ENCODE results near the gene TMEM151B.
A peak's percentile ranks its signal among the peaks of the same experiment; 100 is the strongest.

Gene TMEM151B

GRCh38 chr6:44302856-44303255 lies 32.6 kb downstream of the TMEM151B start:
- no peak overlapping the region for H3K9ac ChIP-seq (ENCODE audit: low read depth, low read length)
- H3K9me3 ChIP-seq (ENCODE audit: control insufficient read depth, insufficient read depth, low read length), result no peaks in the 10 kb centered on the region
- H3K36me3 ChIP-seq (ENCODE audit: control insufficient read depth, insufficient read depth, low read length), result peaks cover 84% of the 10 kb centered on the region
- peaks cover 5% of the 10 kb centered on the region; the same call in 1 of the 2 replicates for H3K27me3 ChIP-seq (ENCODE audit: control insufficient read depth, insufficient read depth, low read length)
- no peak overlapping the region for H3K4me3 ChIP-seq (ENCODE audit: low read depth, low read length)
- H3K27ac ChIP-seq (ENCODE audit: low read depth, low read length), result no peak overlapping the region
- no peaks in the 10 kb centered on the region for H3K4me1 ChIP-seq (ENCODE audit: control insufficient read depth, insufficient read depth, low read length)

GRCh38 chr6:44303842-44304241 lies 33.6 kb downstream of the TMEM151B start:
- H3K9ac ChIP-seq (ENCODE audit: low read depth, low read length), result no peak overlapping the region
- no peaks in the 10 kb centered on the region for H3K9me3 ChIP-seq (ENCODE audit: control insufficient read depth, insufficient read depth, low read length)
- no peaks in the 10 kb centered on the region for H3K27me3 ChIP-seq (ENCODE audit: control insufficient read depth, insufficient read depth, low read length)
- H3K4me3 ChIP-seq (ENCODE audit: low read depth, low read length), result no peak overlapping the region
- H3K36me3 ChIP-seq (ENCODE audit: control insufficient read depth, insufficient read depth, low read length), result peaks cover 87% of the 10 kb centered on the region
- no peak overlapping the region for H3K27ac ChIP-seq (ENCODE audit: low read depth, low read length)
- H3K4me1 ChIP-seq (ENCODE audit: control insufficient read depth, insufficient read depth, low read length), result no peaks in the 10 kb centered on the region

- Histone ChIP-seq H3K36me3 (ENCODE audit: control insufficient read depth, insufficient read depth, low read length) (peaks cover 91% of the 10 kb centered on the region), H3K4me3 (ENCODE audit: low read depth, low read length) (no peak overlapping the region), H3K4me1 (ENCODE audit: control insufficient read depth, insufficient read depth, low read length) (no peaks in the 10 kb centered on the region), H3K27ac (ENCODE audit: low read depth, low read length) (peak overlapping the region; percentile 50), H3K27me3 (ENCODE audit: control insufficient read depth, insufficient read depth, low read length) (no peaks in the 10 kb centered on the region), H3K9me3 (ENCODE audit: control insufficient read depth, insufficient read depth, low read length) (no peaks in the 10 kb centered on the region), H3K9ac (ENCODE audit: low read depth, low read length) (no peak overlapping the region)
Measured at GRCh38 chr6:44304282-44305199, 34.3 kb downstream of the TMEM151B start.

GRCh38 chr6:44305200-44305725 lies 35.0 kb downstream of the TMEM151B start:
- Histone ChIP-seq H3K9ac (ENCODE audit: low read depth, low read length) (no peak overlapping the region), H3K27ac (ENCODE audit: low read depth, low read length) (peak overlapping the region; percentile 50), H3K9me3 (ENCODE audit: control insufficient read depth, insufficient read depth, low read length) (no peaks in the 10 kb centered on the region), H3K36me3 (ENCODE audit: control insufficient read depth, insufficient read depth, low read length) (peaks cover 94% of the 10 kb centered on the region), H3K4me1 (ENCODE audit: control insufficient read depth, insufficient read depth, low read length) (no peaks in the 10 kb centered on the region), H3K4me3 (ENCODE audit: low read depth, low read length) (no peak overlapping the region), H3K27me3 (ENCODE audit: control insufficient read depth, insufficient read depth, low read length) (no peaks in the 10 kb centered on the region)

- no peaks in the 10 kb centered on the region for H3K9me3 ChIP-seq (ENCODE audit: control insufficient read depth, insufficient read depth, low read length)
- no peaks in the 10 kb centered on the region for H3K27me3 ChIP-seq (ENCODE audit: control insufficient read depth, insufficient read depth, low read length)
- H3K36me3 ChIP-seq (ENCODE audit: control insufficient read depth, insufficient read depth, low read length), result peaks cover 94% of the 10 kb centered on the region
- no peaks in the 10 kb centered on the region for H3K4me1 ChIP-seq (ENCODE audit: control insufficient read depth, insufficient read depth, low read length)
- H3K27ac ChIP-seq (ENCODE audit: low read depth, low read length), result no peak overlapping the region
- H3K4me3 ChIP-seq (ENCODE audit: low read depth, low read length), result no peak overlapping the region
- no peak overlapping the region for H3K9ac ChIP-seq (ENCODE audit: low read depth, low read length)
Measured at GRCh38 chr6:44306710-44307109, 36.5 kb downstream of the TMEM151B start.

GRCh38 chr6:44307217-44307616 lies 37.0 kb downstream of the TMEM151B start:
- Histone ChIP-seq H3K9me3 (ENCODE audit: control insufficient read depth, insufficient read depth, low read length) (no peaks in the 10 kb centered on the region), H3K27me3 (ENCODE audit: control insufficient read depth, insufficient read depth, low read length) (no peaks in the 10 kb centered on the region), H3K4me3 (ENCODE audit: low read depth, low read length) (no peak overlapping the region), H3K36me3 (ENCODE audit: control insufficient read depth, insufficient read depth, low read length) (peaks cover 94% of the 10 kb centered on the region), H3K27ac (ENCODE audit: low read depth, low read length) (no peak overlapping the region), H3K4me1 (ENCODE audit: control insufficient read depth, insufficient read depth, low read length) (peaks cover 4% of the 10 kb centered on the region), H3K9ac (ENCODE audit: low read depth, low read length) (no peak overlapping the region)

- peaks cover 7% of the 10 kb centered on the region for H3K4me1 ChIP-seq (ENCODE audit: control insufficient read depth, insufficient read depth, low read length)
- H3K9ac ChIP-seq (ENCODE audit: low read depth, low read length), result no peak overlapping the region
- peaks cover 75% of the 10 kb centered on the region for H3K36me3 ChIP-seq (ENCODE audit: control insufficient read depth, insufficient read depth, low read length)
- no peaks in the 10 kb centered on the region for H3K27me3 ChIP-seq (ENCODE audit: control insufficient read depth, insufficient read depth, low read length)
- H3K27ac ChIP-seq (ENCODE audit: low read depth, low read length), result no peak overlapping the region
- H3K4me3 ChIP-seq (ENCODE audit: low read depth, low read length), result no peak overlapping the region
- no peaks in the 10 kb centered on the region for H3K9me3 ChIP-seq (ENCODE audit: control insufficient read depth, insufficient read depth, low read length)
Measured at GRCh38 chr6:44309092-44309491, 38.8 kb downstream of the TMEM151B start.

GRCh38 chr6:44309631-44310030 lies 39.4 kb downstream of the TMEM151B start:
- peaks cover 70% of the 10 kb centered on the region for H3K36me3 ChIP-seq (ENCODE audit: control insufficient read depth, insufficient read depth, low read length)
- no peaks in the 10 kb centered on the region for H3K9me3 ChIP-seq (ENCODE audit: control insufficient read depth, insufficient read depth, low read length)
- H3K27ac ChIP-seq (ENCODE audit: low read depth, low read length), result no peak overlapping the region
- H3K4me3 ChIP-seq (ENCODE audit: low read depth, low read length), result no peak overlapping the region
- peaks cover 7% of the 10 kb centered on the region for H3K4me1 ChIP-seq (ENCODE audit: control insufficient read depth, insufficient read depth, low read length)
- H3K9ac ChIP-seq (ENCODE audit: low read depth, low read length), result no peak overlapping the region
- H3K27me3 ChIP-seq (ENCODE audit: control insufficient read depth, insufficient read depth, low read length), result no peaks in the 10 kb centered on the region

GRCh38 chr6:44310241-44310640 lies 40.0 kb downstream of the TMEM151B start:
- H3K9me3 ChIP-seq (ENCODE audit: control insufficient read depth, insufficient read depth, low read length), result no peaks in the 10 kb centered on the region
- H3K27ac ChIP-seq (ENCODE audit: low read depth, low read length), result no peak overlapping the region
- no peaks in the 10 kb centered on the region for H3K27me3 ChIP-seq (ENCODE audit: control insufficient read depth, insufficient read depth, low read length)
- H3K9ac ChIP-seq (ENCODE audit: low read depth, low read length), result no peak overlapping the region
- H3K4me1 ChIP-seq (ENCODE audit: control insufficient read depth, insufficient read depth, low read length), result peaks cover 7% of the 10 kb centered on the region
- H3K36me3 ChIP-seq (ENCODE audit: control insufficient read depth, insufficient read depth, low read length), result peaks cover 64% of the 10 kb centered on the region
- no peak overlapping the region for H3K4me3 ChIP-seq (ENCODE audit: low read depth, low read length)

- Histone ChIP-seq H3K4me3 (ENCODE audit: low read depth, low read length) (no peak overlapping the region), H3K9ac (ENCODE audit: low read depth, low read length) (no peak overlapping the region), H3K27ac (ENCODE audit: low read depth, low read length) (no peak overlapping the region), H3K9me3 (ENCODE audit: control insufficient read depth, insufficient read depth, low read length) (no peaks in the 10 kb centered on the region), H3K36me3 (ENCODE audit: control insufficient read depth, insufficient read depth, low read length) (peaks cover 53% of the 10 kb centered on the region), H3K4me1 (ENCODE audit: control insufficient read depth, insufficient read depth, low read length) (peaks cover 7% of the 10 kb centered on the region), H3K27me3 (ENCODE audit: control insufficient read depth, insufficient read depth, low read length) (no peaks in the 10 kb centered on the region)
Measured at GRCh38 chr6:44311304-44311703, 41.1 kb downstream of the TMEM151B start.

GRCh38 chr6:44311767-44312166 lies 41.5 kb downstream of the TMEM151B start:
- H3K27me3 ChIP-seq (ENCODE audit: control insufficient read depth, insufficient read depth, low read length), result no peaks in the 10 kb centered on the region
- peak overlapping the region; percentile 80 for H3K4me3 ChIP-seq (ENCODE audit: low read depth, low read length)
- no peaks in the 10 kb centered on the region for H3K9me3 ChIP-seq (ENCODE audit: control insufficient read depth, insufficient read depth, low read length)
- H3K27ac ChIP-seq (ENCODE audit: low read depth, low read length), result no peak overlapping the region
- peaks cover 49% of the 10 kb centered on the region for H3K36me3 ChIP-seq (ENCODE audit: control insufficient read depth, insufficient read depth, low read length)
- H3K9ac ChIP-seq (ENCODE audit: low read depth, low read length), result no peak overlapping the region
- H3K4me1 ChIP-seq (ENCODE audit: control insufficient read depth, insufficient read depth, low read length), result peaks cover 7% of the 10 kb centered on the region

Measured in HUES48 (cell line).